AG09309 (cell line): ENCODE measurements around the gene PIGL.

ENCODE experiments used
- DNase-seq: peaks from one replicate; pipeline ENCODE4 v3.0.0-alpha.2; 2010; ENCODE audit warnings: low read depth
- H3K4me3 ChIP-seq: 2 replicates; pipeline ENCODE4 v1.5.1; 2011; ENCODE audit warnings: mild to moderate bottlenecking, low read depth, low read length, moderate library complexity; ENCODE audit not compliant: control insufficient read depth
- CTCF ChIP-seq: IDR thresholded peaks from 2 replicates; pipeline ENCODE4 v1.5.1; 2011; ENCODE audit warnings: mild to moderate bottlenecking, low read depth, low read length, inconsistent platforms; ENCODE audit not compliant: insufficient read depth, control insufficient read depth; ENCODE audit errors: missing control alignments

The PIGL gene

GRCh38 chr17:16285646-16286008 lies 68.6 kb downstream of the PIGL start:
- no peak for DNase-seq
- no peak overlapping the region for H3K4me3 ChIP-seq
- TF ChIP-seq CTCF = peak; percentile 48

- DNase-seq = peak; percentile 86
- peak overlapping the region; percentile 29 for H3K4me3 ChIP-seq
- TF ChIP-seq CTCF = no peak
Measured at GRCh38 chr17:16286009-16286946, 69.3 kb downstream of the PIGL start.

- peak; percentile 23 for TF ChIP-seq CTCF
- H3K4me3 ChIP-seq = no peak overlapping the region
- no peak for DNase-seq
Measured at GRCh38 chr17:16286947-16287562, 70.0 kb downstream of the PIGL start.

GRCh38 chr17:16287563-16288027 lies 70.6 kb downstream of the PIGL start:
- no peak for TF ChIP-seq CTCF
- no peak overlapping the region for H3K4me3 ChIP-seq
- DNase-seq = peak; percentile 52

GRCh38 chr17:16288860-16289571 lies 72.0 kb downstream of the PIGL start:
- H3K4me3 ChIP-seq = no peak overlapping the region
- no peak for TF ChIP-seq CTCF
- no peak for DNase-seq

- H3K4me3 ChIP-seq = no peak overlapping the region
- no peak for TF ChIP-seq CTCF
- DNase-seq = no peak
Measured at GRCh38 chr17:16293931-16294330, 76.9 kb downstream of the PIGL start.
